Measurements from ENCODE around the gene MRPL12. TPM values are rescaled to one million over a fixed set of nuclear protein-coding genes. Genes with fewer than 3 reads are reported as not detected.

MRPL12 gene
- total and polyA plus RNA-seq, 2 of the 13 experiments (the other 11 are each of a cell fraction or from before 2014, with no cell fraction given) = 39.1 to 94.1 TPM

- TF ChIP-seq ZBTB4 (CRISPR knock-in tag; IDR thresholded peaks at IDR 0.05; ENCODE audit: borderline replicate concordance) (no peak), ZNF263 (CRISPR knock-in tag; IDR thresholded peaks at IDR 0.05) (0 out of 2 replicates have a peak, but pooled peaks have one; percentile 14), PAXIP1 (CRISPR knock-in tag; conservative IDR thresholded peaks at IDR 0.05) (peak; percentile 48; the same call in 1 of the 2 replicates), ZNF598 (CRISPR knock-in tag; IDR thresholded peaks at IDR 0.05; ENCODE audit: borderline replicate concordance) (0 out of 2 replicates have a peak, but pooled peaks have one; percentile 24), ZBTB34 (CRISPR knock-in tag; IDR thresholded peaks at IDR 0.05) (no peak), ZNF747 (CRISPR knock-in tag; IDR thresholded peaks at IDR 0.05; ENCODE audit: borderline replicate concordance) (peak; percentile 60; the same call in 1 of the 2 replicates), BCLAF1 (IDR thresholded peaks at IDR 0.05) (no peak), ZNF34 (CRISPR knock-in tag; IDR thresholded peaks at IDR 0.05; ENCODE audit: borderline replicate concordance) (no peak), ZMYM4 (CRISPR knock-in tag; IDR thresholded peaks at IDR 0.05) (0 out of 2 replicates have a peak, but pooled peaks have one; percentile 38), ZMYM3 (CRISPR knock-in tag; IDR thresholded peaks at IDR 0.05) (peak; percentile 44; the same call in 1 of the 2 replicates), NAIF1 (CRISPR knock-in tag; IDR thresholded peaks at IDR 0.05; ENCODE audit: borderline replicate concordance) (no peak), MIER2 (CRISPR knock-in tag; IDR thresholded peaks at IDR 0.05) (0 out of 2 replicates have a peak, but pooled peaks have one; percentile 21), ZNF274 (CRISPR knock-in tag; IDR thresholded peaks at IDR 0.05) (0 out of 2 replicates have a peak, but pooled peaks have one; percentile 61), RFX3 (CRISPR knock-in tag; IDR thresholded peaks at IDR 0.05) (no peak), MYNN (CRISPR knock-in tag; IDR thresholded peaks at IDR 0.05; ENCODE audit: low read depth) (no peak), NFE2 (CRISPR knock-in tag; IDR thresholded peaks at IDR 0.05) (no peak)
Measured at GRCh38 chr17:81655378-81656117, 47.6 kb upstream of the MRPL12 start (continued).

Data from HepG2 (cell line).